NCI-H2107 (cell line): Measurements from ENCODE around the gene FIGNL2.
"Not testable (repeated sequence)": the region's sequence is repeated elsewhere in the genome, so short reads cannot be mapped to it uniquely, and the experiment has no call there.

Experiments used
- DNase-seq: peaks from one replicate; lab custom pipeline; 2025; lab: John Stamatoyannopoulos, UW

Gene FIGNL2

GRCh38 chr12:51815571-51815970 is 32.9 kb downstream of the FIGNL2 start:
- DNase-seq: no peak

GRCh38 chr12:51814311-51815088 is 34.0 kb downstream of the FIGNL2 start:
- DNase-seq: no peak

GRCh38 chr12:51813931-51814310 is 34.6 kb downstream of the FIGNL2 start:
- DNase-seq: no peak

- no peak for DNase-seq
These were observed 35.6 kb downstream of the FIGNL2 start for GRCh38 chr12:51812871-51813270.

- DNase-seq: no peak
These were observed 37.0 kb downstream of the FIGNL2 start for GRCh38 chr12:51811203-51812202.

GRCh38 chr12:51809193-51809592 is 39.3 kb downstream of the FIGNL2 start:
- no peak for DNase-seq

GRCh38 chr12:51806896-51807295 is 41.6 kb downstream of the FIGNL2 start:
- no peak for DNase-seq

GRCh38 chr12:51801027-51801426 is 47.5 kb downstream of the FIGNL2 start:
- no peak for DNase-seq

- no peak for DNase-seq
These were observed 50.0 kb downstream of the FIGNL2 start for GRCh38 chr12:51798501-51798900.

GRCh38 chr12:51798051-51798450 is 50.5 kb downstream of the FIGNL2 start:
- not testable (repeated sequence) for DNase-seq

- DNase-seq: no peak
These were observed 51.2 kb downstream of the FIGNL2 start for GRCh38 chr12:51797301-51797700.

- DNase-seq: no peak
These were observed 55.3 kb downstream of the FIGNL2 start for GRCh38 chr12:51793201-51793600.

- peak; percentile 5 for DNase-seq
These were observed 56.1 kb downstream of the FIGNL2 start for GRCh38 chr12:51792417-51792816.

GRCh38 chr12:51788876-51789275 is 59.6 kb downstream of the FIGNL2 start:
- DNase-seq: no peak

GRCh38 chr12:51785906-51786305 is 62.6 kb downstream of the FIGNL2 start:
- no peak for DNase-seq

GRCh38 chr12:51784688-51785087 is 63.8 kb downstream of the FIGNL2 start:
- DNase-seq: no peak

- DNase-seq: no peak
These were observed 68.6 kb downstream of the FIGNL2 start for GRCh38 chr12:51779876-51780275.

GRCh38 chr12:51777973-51778372 is 70.5 kb downstream of the FIGNL2 start:
- DNase-seq: no peak

GRCh38 chr12:51777457-51777856 is 71.1 kb downstream of the FIGNL2 start:
- no peak for DNase-seq

- DNase-seq: no peak
These were observed 73.6 kb downstream of the FIGNL2 start for GRCh38 chr12:51774933-51775332.

GRCh38 chr12:51773145-51773869 is 75.2 kb downstream of the FIGNL2 start:
- DNase-seq: no peak

- no peak for DNase-seq
These were observed 77.5 kb downstream of the FIGNL2 start for GRCh38 chr12:51771008-51771407.
